Sigmoid colon (tissue), 3 donors: ENCODE results near the gene KIF1A.

Experiments used
- CTCF ChIP-seq, 4 experiments: fragments of 450-650 bp in 3 of 4; fragments of 200-600 bp in 1 of 4; IDR thresholded peaks; one replicate each; pipeline ENCODE4 v1.5.1; 2016 to 2019; ENCODE audit warnings: antibody characterized with exemption in 4 of 4, mild to moderate bottlenecking in 3 of 4, moderate library complexity in 2 of 4
- POLR2A ChIP-seq, 2 donors: fragments of 450-650 bp; IDR thresholded peaks; one replicate each; pipeline ENCODE4 v1.6.1; 2016; ENCODE audit warnings: antibody characterized with exemption in 2 of 2, mild to moderate bottlenecking in 2 of 2, moderate library complexity in 2 of 2

- TF ChIP-seq POLR2A (IDR thresholded peaks at IDR 0.05) (no peak), CTCF (IDR thresholded peaks at IDR 0.05) (no peak)
These were observed 108.3 kb downstream of the KIF1A start for GRCh38 chr2:240711701-240712100.
